GM12892 (cell line): Measurements from ENCODE around the gene RAB40B.

Source experiments
- POLR2A ChIP-seq: IDR thresholded peaks from 2 replicates; pipeline ENCODE4 v1.6.1; 2011; ENCODE audit warnings: low read depth, low read length, control low read depth
- POLR2AphosphoS5 ChIP-seq: IDR thresholded peaks from 2 replicates; pipeline ENCODE4 v1.6.1; 2011; ENCODE audit warnings: low read depth, low read length, control low read depth

DNA sequence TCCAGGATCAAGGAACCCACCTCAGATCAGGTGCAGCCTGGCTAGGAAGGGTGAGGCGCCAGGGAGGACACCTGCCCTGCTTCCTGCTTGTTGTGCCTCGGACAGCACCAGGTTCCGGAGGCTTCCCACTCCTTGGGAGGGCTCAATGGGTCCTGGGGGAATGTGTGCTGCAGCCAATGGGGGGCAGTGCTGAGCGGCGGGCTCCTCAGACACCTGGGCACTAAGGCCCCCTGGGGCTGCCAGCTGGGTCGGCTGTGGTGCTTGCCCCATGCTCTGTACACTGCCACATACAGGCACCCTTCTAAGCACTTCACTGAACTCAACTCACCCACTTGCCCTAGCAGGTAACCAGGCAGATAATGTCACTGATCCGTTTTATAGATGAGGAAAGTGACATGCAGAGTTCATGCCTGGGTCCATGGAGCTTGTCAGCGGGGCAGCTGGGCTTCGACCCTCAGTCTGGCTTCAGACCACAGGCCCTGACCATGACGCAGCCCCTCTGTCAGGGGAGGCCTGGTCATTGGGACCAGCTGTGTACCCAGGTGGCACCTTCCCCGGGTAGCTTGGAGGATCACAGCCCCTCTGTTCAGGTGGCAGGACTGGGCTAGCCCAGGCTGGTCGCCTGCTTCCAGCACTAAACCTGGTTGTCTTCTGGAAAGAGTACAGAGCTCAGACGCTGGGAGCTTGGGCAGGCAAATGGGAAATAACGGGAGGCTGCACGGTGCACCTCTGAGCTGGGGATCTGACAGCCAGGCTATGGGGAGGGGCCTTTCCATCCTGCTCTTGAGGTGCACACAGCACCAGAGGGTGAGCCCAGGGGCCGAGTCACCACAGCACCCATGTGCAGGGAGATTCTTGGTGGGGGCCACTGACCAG, 45.1 kb upstream of the RAB40B start:
- TF ChIP-seq POLR2AphosphoS5 (no peak), POLR2A (no peak)
